CD4-positive, alpha-beta T cell treated with Interleukin-4 for 1 hour (primary cell): ENCODE results near the gene TUBB4B.

Experiments used
- DNase-seq, 2 donors: peaks; one replicate each; pipeline ENCODE4 v3.0.0-alpha.2; 2020 to 2022

TUBB4B gene

GRCh38 chr9:137240841-137241489 is at the start of gene TUBB4B:
Gene TUBB4B, plus strand, starts transcription at chr9:137241287. Its CDS starts 74 bp downstream, at chr9:137241361.
- DNase-seq: peak; percentile 100

GRCh38 chr9:137191691-137192447 is 49.2 kb upstream of the TUBB4B start:
- no peak for DNase-seq

- no peak for DNase-seq
Measured at GRCh38 chr9:137192448-137192780, 48.7 kb upstream of the TUBB4B start.

DNA sequence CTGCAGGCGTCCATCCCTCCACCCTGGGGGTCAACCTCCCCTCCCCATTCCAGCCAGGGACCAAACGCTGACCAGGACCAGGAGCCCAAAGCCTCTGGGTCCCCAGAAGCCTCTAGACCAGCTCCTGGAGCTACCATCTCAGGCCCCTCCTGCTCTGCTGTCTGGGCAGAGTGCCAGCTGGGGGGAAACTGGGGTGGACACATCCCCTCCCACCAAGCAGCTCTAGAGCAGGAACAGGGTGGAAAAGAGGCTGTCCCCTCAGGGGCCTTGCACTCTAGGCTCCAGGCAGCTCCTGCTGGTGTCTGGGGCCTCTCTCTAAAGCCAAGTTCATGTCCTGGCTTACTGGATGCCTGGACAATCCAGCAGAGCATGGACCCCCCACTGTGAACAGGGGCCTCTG is 48.2 kb upstream of the TUBB4B start:
- DNase-seq: no peak

DNA sequence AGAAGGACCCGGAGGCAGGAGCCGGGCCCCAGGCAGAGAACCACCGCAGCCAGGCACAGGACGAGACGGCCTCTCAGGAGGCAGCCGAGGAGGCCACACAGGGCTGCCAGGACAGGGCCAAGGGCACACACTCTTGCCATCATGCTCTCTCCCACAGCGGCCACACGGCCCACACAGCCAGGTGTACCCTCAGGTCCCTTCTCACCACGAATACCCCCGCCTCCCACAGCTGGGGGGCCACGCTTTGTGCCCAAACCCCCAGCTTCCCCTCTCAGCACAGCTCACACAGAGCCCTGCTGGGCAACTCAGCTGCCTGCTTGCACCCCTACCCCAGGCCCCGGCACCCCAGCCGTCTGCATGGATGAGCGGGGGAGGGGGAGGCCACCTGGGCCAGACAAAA is 47.3 kb upstream of the TUBB4B start:
- no peak for DNase-seq

- no peak for DNase-seq
Measured at GRCh38 chr9:137194388-137194787, 46.7 kb upstream of the TUBB4B start.

GRCh38 chr9:137194909-137195308 is 46.2 kb upstream of the TUBB4B start:
- DNase-seq: no peak

GRCh38 chr9:137195525-137196220 is 45.4 kb upstream of the TUBB4B start:
- DNase-seq: no peak

GRCh38 chr9:137198051-137198901 is 42.8 kb upstream of the TUBB4B start:
- DNase-seq: no peak

- DNase-seq: no peak
Measured at GRCh38 chr9:137198902-137199283, 42.2 kb upstream of the TUBB4B start.

- DNase-seq: no peak
Measured at GRCh38 chr9:137199411-137200121, 41.5 kb upstream of the TUBB4B start.

GRCh38 chr9:137200311-137201204 is 40.5 kb upstream of the TUBB4B start, which contains the start of gene TPRN:
Gene TPRN, minus strand, starts transcription at chr9:137200741. Its CDS starts 30 bp downstream, at chr9:137200711.
- DNase-seq: peak; percentile 98 to 99

DNA sequence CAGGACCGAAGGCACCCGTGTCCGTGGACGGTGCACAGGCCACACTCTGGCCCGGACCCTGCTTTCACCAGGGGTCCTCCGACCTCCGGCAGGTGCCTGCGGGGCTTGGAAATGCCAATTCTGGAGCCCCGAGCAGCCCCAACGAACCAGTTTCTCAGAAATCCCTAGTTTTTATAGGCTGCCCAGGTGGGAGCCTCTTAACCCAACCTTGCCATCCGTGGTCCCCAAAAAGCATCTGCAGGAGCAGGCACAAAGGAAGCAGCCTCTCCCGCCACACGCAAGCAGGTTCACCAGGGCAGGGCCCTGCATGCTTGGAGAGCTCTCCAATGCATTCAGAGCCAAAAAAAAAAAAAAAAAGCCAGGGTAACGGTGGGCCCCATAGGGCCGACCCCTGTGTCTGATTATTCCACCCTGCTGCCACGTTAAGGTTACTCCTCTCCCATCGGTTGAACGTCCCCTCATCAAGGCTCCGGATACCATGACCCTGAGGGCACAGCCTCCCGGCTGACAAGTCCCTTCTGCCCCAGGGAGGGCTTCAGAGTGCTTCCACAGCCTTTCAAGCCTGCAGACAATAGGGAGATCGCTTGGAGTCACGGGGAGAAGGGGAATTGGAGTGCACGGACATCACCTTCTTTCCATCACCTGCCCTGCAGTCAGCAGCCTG is 39.8 kb upstream of the TUBB4B start:
- no peak for DNase-seq

GRCh38 chr9:137202966-137203365 is 38.1 kb upstream of the TUBB4B start:
- no peak for DNase-seq

- DNase-seq: no peak
Measured at GRCh38 chr9:137204731-137205125, 36.4 kb upstream of the TUBB4B start.

GRCh38 chr9:137205126-137206069 is 35.7 kb upstream of the TUBB4B start, which contains the start of the genes NDOR1 and TMEM203:
Gene NDOR1, plus strand, starts transcription at chr9:137205700. Its CDS starts 78 bp downstream, at chr9:137205778.
Gene TMEM203, minus strand, starts transcription at chr9:137205648. Its CDS starts 234 bp downstream, at chr9:137205414.
- peak; percentile 89 to 92 for DNase-seq

GRCh38 chr9:137206602-137207001 is 34.5 kb upstream of the TUBB4B start:
- no peak for DNase-seq

- no peak for DNase-seq
Measured at GRCh38 chr9:137211532-137211931, 29.6 kb upstream of the TUBB4B start.

GRCh38 chr9:137212520-137212919 is 28.6 kb upstream of the TUBB4B start:
- DNase-seq: no peak
